HG03103 (cell line): ENCODE results near the gene ISOC2.

ENCODE experiments used
- ATAC-seq: cut with Tn5 transposase; IDR thresholded peaks from one replicate; pipeline ENCODE4 v1.9.1; 2021; ENCODE audit warnings: low read depth; ENCODE audit not compliant: unreplicated experiment

The ISOC2 gene

GRCh38 chr19:55490478-55491432 is 29.3 kb upstream of the ISOC2 start:
- ATAC-seq: no peak

- ATAC-seq: no peak
Measured at GRCh38 chr19:55489711-55490477, 28.5 kb upstream of the ISOC2 start.

- no peak for ATAC-seq
Measured at GRCh38 chr19:55488986-55489710, 27.7 kb upstream of the ISOC2 start.

GRCh38 chr19:55487924-55488687 is 26.7 kb upstream of the ISOC2 start, which contains the start of gene SSC5D:
Gene SSC5D (plus strand): TSS chr19:55488436. CDS start chr19:55488590, 154 bp downstream.
- ATAC-seq: no peak

GRCh38 chr19:55486971-55487923 is 25.8 kb upstream of the ISOC2 start:
- no peak for ATAC-seq

GRCh38 chr19:55486043-55486970 is 24.9 kb upstream of the ISOC2 start:
- no peak for ATAC-seq

GRCh38 chr19:55485439-55486011 is 24.1 kb upstream of the ISOC2 start:
- ATAC-seq: no peak

GRCh38 chr19:55484593-55485438 is 23.4 kb upstream of the ISOC2 start, which contains the start of gene NAT14:
Gene NAT14 (plus strand): TSS chr19:55485188. CDS start chr19:55485709, 521 bp downstream.
- ATAC-seq: no peak

- ATAC-seq: no peak
Measured at GRCh38 chr19:55483706-55484592, 22.5 kb upstream of the ISOC2 start.

- no peak for ATAC-seq
Measured at GRCh38 chr19:55482967-55483705, 21.7 kb upstream of the ISOC2 start.

- ATAC-seq: no peak
Measured at GRCh38 chr19:55482156-55482961, 20.9 kb upstream of the ISOC2 start.

- ATAC-seq: no peak
Measured at GRCh38 chr19:55481794-55482155, 20.3 kb upstream of the ISOC2 start.

- no peak for ATAC-seq
Measured at GRCh38 chr19:55481148-55481793, 19.8 kb upstream of the ISOC2 start.
